Loucy (cell line): ENCODE measurements around the gene GTPBP4.
A peak's percentile ranks its signal among the peaks of the same experiment; 100 is the strongest.

Source experiments
- EZH2phosphoT487 ChIP-seq: fragments of 200-600 bp; IDR thresholded peaks from 2 replicates; pipeline ENCODE4 v1.6.1; 2018; ENCODE audit warnings: antibody characterized with exemption, mild to moderate bottlenecking, moderate library complexity, borderline replicate concordance
- TF ChIP-seq, protein P1 (sequence below): fragments of 200-600 bp; sonication (generic); conservative IDR thresholded peaks from 2 replicates; pipeline ENCODE4 v1.5.1; 2014; ENCODE audit warnings: mild to moderate bottlenecking, antibody characterized with exemption, low read length

DNA sequence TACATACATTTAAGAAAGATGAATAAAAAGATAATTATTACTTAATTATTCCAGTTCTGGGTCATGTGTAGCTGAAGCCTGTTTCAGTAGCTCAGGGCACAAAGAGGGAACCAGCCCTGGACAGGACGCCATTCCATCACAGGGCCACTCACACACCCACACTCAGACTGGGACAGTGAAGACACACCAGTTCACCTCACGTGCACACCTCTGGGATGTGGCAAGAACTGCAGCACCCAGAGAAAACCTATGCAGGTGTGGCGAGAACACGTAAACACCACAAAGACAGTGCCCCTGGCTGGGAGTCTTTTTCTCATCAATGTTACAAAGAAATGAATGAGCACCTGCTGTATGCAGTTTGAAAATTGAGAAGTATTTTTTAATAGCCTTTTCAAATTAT is 62.3 kb downstream of the GTPBP4 start:
- TF ChIP-seq, protein P1, sequence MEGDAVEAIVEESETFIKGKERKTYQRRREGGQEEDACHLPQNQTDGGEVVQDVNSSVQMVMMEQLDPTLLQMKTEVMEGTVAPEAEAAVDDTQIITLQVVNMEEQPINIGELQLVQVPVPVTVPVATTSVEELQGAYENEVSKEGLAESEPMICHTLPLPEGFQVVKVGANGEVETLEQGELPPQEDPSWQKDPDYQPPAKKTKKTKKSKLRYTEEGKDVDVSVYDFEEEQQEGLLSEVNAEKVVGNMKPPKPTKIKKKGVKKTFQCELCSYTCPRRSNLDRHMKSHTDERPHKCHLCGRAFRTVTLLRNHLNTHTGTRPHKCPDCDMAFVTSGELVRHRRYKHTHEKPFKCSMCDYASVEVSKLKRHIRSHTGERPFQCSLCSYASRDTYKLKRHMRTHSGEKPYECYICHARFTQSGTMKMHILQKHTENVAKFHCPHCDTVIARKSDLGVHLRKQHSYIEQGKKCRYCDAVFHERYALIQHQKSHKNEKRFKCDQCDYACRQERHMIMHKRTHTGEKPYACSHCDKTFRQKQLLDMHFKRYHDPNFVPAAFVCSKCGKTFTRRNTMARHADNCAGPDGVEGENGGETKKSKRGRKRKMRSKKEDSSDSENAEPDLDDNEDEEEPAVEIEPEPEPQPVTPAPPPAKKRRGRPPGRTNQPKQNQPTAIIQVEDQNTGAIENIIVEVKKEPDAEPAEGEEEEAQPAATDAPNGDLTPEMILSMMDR = 0 out of 2 replicates have a peak, but pooled peaks have one; percentile 8
- TF ChIP-seq EZH2phosphoT487 = no peak
